Peyer's patch (tissue), 4 donors: ENCODE measurements around the gene SMAD1.

ENCODE experiments used
- POLR2A ChIP-seq, 2 donors: fragments of 450-650 bp; IDR thresholded peaks; one replicate each; pipeline ENCODE4 v1.5.1; 2017; ENCODE audit warnings: antibody characterized with exemption in 2 of 2, mild to moderate bottlenecking in 2 of 2, moderate library complexity in 2 of 2
- TF ChIP-seq, protein P1 (sequence below), 6 experiments: fragments of 450-650 bp in 4 of 6; fragments of 200-600 bp in 2 of 6; sonication (generic) in 1 of 6; IDR thresholded peaks; one replicate each; pipeline ENCODE4 v1.5.1; 2017 to 2019; ENCODE audit warnings: antibody characterized with exemption in 6 of 6, mild to moderate bottlenecking in 3 of 6, moderate library complexity in 1 of 6

DNA sequence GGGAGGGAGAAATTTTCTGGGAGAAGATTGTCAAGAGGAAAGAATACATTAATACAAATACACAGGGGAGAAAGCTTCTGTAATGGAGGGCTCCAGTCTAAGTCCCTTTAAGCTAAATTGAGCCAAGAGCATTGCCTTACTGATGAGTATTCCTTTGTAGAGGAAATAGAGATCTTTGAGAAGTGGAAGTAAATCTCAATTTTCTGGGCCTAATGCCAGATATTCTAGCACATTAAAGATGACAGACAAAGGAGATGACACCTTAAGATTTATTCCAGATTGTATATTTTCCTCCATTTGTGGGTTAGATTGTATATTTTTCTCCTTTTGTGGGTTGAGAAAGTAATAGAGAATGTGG, 28.5 kb upstream of the SMAD1 start:
- TF ChIP-seq POLR2A (IDR thresholded peaks at IDR 0.05): no peak
- TF ChIP-seq, protein P1, sequence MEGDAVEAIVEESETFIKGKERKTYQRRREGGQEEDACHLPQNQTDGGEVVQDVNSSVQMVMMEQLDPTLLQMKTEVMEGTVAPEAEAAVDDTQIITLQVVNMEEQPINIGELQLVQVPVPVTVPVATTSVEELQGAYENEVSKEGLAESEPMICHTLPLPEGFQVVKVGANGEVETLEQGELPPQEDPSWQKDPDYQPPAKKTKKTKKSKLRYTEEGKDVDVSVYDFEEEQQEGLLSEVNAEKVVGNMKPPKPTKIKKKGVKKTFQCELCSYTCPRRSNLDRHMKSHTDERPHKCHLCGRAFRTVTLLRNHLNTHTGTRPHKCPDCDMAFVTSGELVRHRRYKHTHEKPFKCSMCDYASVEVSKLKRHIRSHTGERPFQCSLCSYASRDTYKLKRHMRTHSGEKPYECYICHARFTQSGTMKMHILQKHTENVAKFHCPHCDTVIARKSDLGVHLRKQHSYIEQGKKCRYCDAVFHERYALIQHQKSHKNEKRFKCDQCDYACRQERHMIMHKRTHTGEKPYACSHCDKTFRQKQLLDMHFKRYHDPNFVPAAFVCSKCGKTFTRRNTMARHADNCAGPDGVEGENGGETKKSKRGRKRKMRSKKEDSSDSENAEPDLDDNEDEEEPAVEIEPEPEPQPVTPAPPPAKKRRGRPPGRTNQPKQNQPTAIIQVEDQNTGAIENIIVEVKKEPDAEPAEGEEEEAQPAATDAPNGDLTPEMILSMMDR (IDR thresholded peaks at IDR 0.05): no peak
